DMS153 treated with DMSO at 0.1 percent for 48 hours (cell line): ENCODE measurements around the gene TOLLIP.

Source experiments
- DNase-seq: peaks from one replicate; lab custom pipeline; 2025; ENCODE audit not compliant: unreplicated experiment; lab: John Stamatoyannopoulos, UW

The TOLLIP gene

GRCh38 chr11:1299621-1300020, 9.8 kb downstream of the TOLLIP start:
- DNase-seq, result no peak

DNA sequence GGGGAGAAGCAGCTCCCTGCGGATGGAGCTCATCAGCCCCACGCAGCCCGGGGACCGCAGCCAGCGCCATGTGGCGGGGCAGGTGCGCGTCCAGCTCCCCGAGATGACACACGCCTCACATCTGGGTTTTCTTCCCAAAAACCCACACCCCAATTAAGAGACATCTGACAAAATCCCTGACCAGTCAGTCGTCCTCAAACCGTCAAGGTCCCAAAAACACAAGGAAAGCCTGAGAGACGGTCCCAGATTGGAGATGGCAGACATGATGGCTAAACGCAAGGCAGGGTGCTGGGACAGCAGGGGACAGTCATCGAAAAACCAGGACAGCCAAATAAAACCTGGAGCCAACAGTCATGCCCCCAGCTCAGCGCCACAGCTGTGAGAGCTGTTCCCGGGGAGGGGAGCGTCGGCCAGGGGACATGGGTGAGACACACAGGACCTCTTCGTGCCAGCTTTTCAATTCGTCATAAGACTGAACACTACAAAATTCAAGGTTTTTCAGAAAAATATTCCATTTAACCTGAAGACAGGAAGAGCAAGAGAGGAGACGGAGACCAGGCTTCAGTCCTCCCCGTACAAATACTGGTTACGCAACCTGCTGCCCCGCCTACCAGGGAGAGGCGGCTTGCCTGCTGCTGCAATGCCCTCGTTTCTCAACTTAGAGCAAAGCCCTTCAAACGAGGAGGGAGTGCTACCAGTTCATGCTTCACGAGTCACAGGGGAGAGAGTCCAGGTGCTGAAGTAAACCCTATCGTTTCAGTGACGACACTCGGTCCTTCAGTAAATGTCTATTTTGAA, 10.5 kb downstream of the TOLLIP start:
- DNase-seq, result no peak

DNA sequence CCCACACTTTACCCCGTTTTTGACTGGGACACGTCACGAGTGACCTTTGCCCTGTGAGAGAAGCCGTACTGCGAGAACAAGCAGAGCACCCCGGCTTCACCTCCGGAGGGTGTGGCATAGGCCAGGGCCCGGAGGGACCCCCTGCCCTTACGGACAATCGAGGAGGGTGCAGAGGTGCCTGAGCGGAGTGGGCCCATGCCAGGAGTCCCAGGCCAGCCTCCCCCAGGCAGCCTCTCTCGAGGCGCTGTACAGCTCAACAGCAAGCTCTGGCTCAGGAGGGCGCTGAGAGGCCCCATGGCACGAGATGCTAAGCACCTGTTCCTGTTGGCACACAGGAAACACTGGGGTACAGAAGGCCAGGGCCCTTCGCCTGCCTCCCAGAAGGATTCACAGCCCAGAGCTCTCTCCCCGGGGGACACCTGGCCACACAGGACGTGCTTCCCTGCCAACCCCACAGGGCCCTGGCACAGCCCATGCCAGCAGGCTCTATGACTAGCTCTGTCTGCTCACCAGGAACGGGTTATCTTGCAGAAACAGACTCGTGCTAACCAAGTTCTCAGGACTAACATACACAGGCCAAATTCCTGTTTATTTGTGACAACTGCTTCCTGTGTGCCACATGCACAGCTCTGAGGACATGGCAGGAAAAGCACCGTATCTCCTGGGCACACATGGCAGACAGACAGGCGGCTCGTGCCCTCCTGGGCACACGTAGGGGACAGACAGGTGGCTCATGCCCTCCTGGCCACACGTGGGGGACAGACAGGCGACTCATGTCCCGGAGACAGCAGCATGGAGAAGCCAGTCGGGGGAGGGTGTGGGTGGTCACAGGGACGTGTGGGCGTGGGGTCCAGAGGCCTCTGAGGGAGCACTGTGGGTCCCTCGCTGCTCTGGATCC, 11.6 kb downstream of the TOLLIP start:
- no peak for DNase-seq

GRCh38 chr11:1297011-1297575, 12.3 kb downstream of the TOLLIP start:
- DNase-seq, result no peak

GRCh38 chr11:1296287-1296686, 13.1 kb downstream of the TOLLIP start:
- DNase-seq, result no peak

GRCh38 chr11:1295591-1295990, 13.8 kb downstream of the TOLLIP start:
- no peak for DNase-seq

DNA sequence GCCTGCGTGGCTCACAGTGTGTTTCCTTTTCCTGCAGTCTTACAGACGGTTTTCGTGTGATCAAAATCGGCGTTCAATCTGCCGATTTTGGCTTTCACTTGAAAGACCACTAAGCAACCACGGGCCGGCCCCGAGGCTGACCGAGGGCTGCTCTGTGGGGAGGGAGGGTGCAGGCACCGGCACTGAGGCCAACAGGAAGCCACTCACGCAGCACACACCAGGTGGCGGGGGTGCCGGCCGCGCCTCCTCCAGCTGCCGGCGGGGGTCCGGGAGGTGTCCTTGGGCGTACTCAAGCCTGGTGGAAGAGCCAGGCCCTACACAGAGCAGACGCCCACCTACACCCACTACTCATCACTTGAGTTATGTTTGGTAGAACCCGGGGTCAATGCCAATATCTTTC, 14.3 kb downstream of the TOLLIP start:
- no peak for DNase-seq

DNA sequence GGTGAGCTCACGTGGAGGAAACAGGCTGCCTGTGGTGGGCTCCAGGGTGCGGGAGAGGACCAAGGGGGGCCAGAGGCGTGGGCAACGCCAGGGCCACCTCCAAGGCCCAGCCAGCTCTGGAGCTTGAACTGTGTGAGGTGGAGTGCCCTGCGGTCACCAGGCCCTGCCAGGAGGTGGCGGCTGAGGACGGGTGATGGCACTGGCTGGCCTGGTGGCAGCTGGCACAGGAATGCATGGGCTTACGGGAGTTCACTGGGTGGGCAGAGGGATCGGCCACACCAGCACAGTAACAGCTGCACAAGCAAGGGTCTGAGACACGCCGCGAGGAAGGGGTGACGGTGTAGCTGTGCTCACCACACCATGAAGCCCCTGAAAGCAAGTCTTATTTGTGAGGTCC, 15.8 kb downstream of the TOLLIP start:
- no peak for DNase-seq

GRCh38 chr11:1292644-1293618, 16.5 kb downstream of the TOLLIP start:
- DNase-seq, result no peak

DNA sequence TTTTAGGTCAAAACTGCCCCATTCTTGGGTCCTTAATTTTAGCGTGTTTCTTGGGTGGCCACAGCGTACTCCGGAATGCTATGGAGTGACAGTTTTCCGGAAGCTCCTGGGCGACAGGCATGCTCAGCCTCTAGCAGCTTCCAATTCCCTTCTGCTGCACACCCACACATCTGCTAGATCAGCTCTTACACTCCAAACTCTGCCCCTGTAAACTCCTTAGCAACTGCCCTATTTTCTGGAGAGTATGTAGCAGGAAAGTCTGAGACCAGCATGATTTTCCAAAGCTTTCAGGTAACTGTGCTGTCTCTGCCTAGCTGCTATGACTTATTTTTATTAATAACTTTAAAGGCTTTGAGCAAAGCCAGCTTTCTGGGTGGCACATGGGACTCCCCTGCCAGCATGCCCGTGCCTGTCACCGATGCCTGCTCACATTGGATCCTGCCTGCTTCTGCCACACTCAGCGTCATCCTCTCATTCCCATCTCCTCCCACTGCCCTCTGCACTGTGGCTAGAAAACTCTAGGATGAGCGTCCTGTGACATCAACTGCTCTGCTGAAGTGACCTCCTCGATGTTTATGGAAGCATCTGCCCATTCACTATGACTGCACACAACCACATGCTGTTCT, 17.3 kb downstream of the TOLLIP start:
- no peak for DNase-seq

DNA sequence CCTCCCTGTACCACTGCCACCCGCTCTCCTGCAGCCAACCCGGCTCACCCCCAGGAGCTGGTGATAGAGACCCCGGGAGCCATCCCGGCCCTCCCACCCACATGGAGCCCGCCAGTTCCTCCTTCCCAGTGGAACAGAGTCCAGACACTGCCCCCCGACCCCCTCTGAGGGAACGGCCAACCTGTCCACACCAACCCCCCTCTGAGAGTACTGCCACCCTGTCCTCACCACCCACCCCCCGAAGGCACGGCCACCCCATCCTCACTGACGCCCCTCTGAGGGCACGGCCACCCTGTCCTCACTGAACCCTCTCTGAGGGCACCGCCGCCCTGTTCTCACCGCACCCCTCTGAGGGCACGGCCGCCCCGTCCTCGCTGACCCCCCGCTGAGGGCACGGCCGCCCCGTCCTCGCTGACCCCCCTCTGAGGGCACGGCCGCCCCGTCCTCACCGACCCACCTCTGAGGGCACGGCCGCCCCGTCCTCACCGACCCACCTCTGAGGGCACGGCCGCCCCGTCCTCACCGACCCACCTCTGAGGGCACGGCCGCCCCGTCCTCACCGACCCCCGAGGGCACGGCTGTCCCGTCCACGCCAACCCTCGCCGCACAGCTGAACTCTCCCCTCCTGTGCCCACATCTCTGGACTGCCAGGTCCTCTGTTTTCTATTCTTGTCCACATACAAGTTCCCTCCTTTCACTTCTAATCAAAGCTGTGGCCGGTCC, 18.0 kb downstream of the TOLLIP start:
- DNase-seq, result no peak

GRCh38 chr11:1290052-1291040, 19.1 kb downstream of the TOLLIP start:
- DNase-seq, result no peak

DNA sequence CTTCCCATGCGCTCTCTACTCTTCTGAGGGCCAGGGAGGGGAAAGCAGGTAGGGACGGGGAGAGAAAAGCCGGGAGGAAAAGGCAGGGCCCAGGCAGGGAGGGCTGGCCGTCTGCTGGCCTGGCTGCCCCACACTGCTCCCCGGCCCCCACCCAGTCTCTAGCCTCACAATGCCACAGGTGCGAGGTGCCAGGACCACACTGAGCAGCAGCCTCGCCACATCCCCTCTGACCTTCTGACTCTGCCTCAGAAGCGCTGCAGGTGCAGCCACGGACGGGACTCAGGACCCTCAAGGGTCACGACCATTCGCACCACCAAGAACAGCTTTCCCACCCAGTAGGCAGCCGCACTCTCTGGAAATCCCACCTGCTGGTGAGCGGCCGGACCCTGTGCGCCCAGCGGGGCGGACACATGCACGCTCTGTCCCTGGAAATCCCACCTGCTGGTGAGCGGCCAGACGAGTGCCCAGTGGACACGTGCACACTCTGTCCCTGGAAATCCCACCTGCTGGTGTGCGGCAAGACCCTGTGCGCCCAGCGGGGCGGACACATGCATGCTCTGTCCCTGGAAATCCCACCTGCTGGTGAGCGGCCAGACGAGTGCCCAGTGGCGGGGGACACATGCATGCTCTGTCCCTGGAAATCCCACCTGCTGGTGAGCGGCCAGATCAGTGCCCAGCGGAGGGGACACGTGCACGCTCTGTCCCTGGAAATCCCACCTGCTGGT, 20.1 kb downstream of the TOLLIP start:
- no peak for DNase-seq

DNA sequence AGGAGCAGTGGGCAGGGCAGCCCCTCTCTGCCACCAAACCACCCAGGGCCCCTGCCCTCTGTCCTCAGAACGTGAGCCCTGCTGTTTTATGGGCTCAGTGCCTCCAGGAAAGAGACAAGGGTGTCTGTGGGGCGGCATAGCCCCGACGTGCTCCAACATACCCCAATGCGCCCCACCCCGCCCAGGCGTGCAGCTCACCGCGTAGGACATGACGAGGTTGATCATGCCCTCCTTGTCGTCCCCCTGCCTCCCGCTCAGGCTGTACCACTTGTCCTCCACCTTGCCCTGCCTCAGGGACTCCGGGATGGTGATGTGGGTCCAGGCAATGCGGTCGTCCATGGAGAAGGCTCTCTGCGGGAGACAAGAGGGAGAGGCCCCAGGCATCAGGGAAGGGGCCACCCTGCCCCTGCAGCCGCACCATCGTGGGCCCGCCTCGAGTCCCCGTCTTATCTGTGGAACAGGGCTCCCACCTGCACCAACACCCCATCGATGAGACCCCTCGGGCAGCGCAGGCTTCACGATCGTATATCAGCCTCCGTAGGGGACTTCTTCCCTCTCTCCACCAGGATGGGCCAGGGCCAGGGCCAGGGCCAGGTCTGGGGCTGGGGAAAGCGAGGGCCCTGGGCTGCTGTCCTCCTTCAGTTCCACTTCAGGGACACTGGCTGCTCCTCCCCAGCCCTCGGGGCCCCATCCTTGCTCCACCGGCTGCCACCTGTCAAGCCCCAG, 20.8 kb downstream of the TOLLIP start:
- no peak for DNase-seq

GRCh38 chr11:1287928-1288327, 21.5 kb downstream of the TOLLIP start:
- DNase-seq, result no peak

GRCh38 chr11:1285876-1286275, 23.6 kb downstream of the TOLLIP start:
- no peak for DNase-seq

DNA sequence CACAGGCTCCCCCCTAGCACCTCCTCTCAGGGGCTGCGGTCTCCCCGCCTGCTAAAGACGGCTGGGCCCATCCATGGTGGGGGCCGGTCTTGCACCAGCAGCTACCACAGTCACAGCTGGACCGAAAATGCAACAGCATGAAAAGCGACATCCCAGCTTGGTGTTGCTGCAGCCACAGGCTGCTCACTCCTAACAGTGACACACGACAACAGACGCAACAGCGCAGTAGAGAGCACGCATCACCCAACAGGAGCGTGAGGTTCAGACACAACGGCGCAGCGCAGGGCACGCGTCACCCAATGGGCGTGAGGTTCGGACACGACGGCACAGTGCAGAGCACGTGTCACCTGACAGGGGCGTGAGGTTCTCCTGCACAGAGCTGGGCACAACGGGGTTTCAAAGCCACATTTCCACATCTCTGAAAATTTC, 24.1 kb downstream of the TOLLIP start:
- DNase-seq, result no peak
